Neural cell (in vitro differentiated cells): ENCODE results near the gene AGPAT2. TPM values are rescaled to one million over a fixed set of nuclear protein-coding genes. Genes with fewer than 3 reads are reported as not detected.
A peak's percentile ranks its signal among the peaks of the same experiment; 100 is the strongest.

Experiments used
- H2AFZ ChIP-seq: fragments of 200-600, 300-800 bp; sonication (generic), shearing (Covaris generic); 2 replicates; pipeline ENCODE4 v1.6.0; 2014; ENCODE audit warnings: low read depth, mild to moderate bottlenecking, antibody characterized with exemption, low read length, moderate library complexity
- H3F3A ChIP-seq: fragments of 200-600 bp; shearing (Covaris generic); 2 replicates; pipeline ENCODE4 v1.6.1; 2016; ENCODE audit warnings: mild to moderate bottlenecking, moderate library complexity, mixed read lengths, antibody characterized with exemption, low read length; ENCODE audit not compliant: insufficient read depth, poor library complexity, severe bottlenecking
- H3K27ac ChIP-seq: fragments of 200-600, 300-800 bp; sonication (generic), shearing (Covaris generic); 2 replicates; pipeline ENCODE4 v1.5.1; 2014; ENCODE audit warnings: mild to moderate bottlenecking, low read length, moderate library complexity
- H3K27me3 ChIP-seq: fragments of 300-800, 200-600 bp; sonication (generic), shearing (Covaris generic); 2 replicates; pipeline ENCODE4 v1.6.0; 2014; ENCODE audit warnings: mild to moderate bottlenecking, low read depth, low read length, moderate library complexity; ENCODE audit not compliant: insufficient read depth
- H3K36me3 ChIP-seq: fragments of 300-800, 200-600 bp; sonication (generic), shearing (Covaris generic); 2 replicates; pipeline ENCODE4 v1.5.1; 2014; ENCODE audit warnings: mild to moderate bottlenecking, antibody characterized with exemption, low read length, moderate library complexity; ENCODE audit not compliant: insufficient read depth
- H3K4me2 ChIP-seq: fragments of 300-800, 200-600 bp; sonication (generic), shearing (Covaris generic); 2 replicates; pipeline ENCODE4 v1.6.0; 2014; ENCODE audit warnings: mild to moderate bottlenecking, low read length
- H3K4me3 ChIP-seq: fragments of 300-800, 200-600 bp; sonication (generic), shearing (Covaris generic); 2 replicates; pipeline ENCODE4 v1.5.1; 2014; ENCODE audit warnings: mild to moderate bottlenecking, low read length, moderate library complexity
- H3K79me2 ChIP-seq: fragments of 200-600 bp; shearing (Covaris generic); replicated peaks from 2 replicates; pipeline ENCODE4 v1.6.0; 2014; ENCODE audit warnings: mild to moderate bottlenecking, low read length, moderate library complexity; ENCODE audit not compliant: insufficient read depth
- H3K9ac ChIP-seq: fragments of 300-800, 200-600 bp; sonication (generic), shearing (Covaris generic); 2 replicates; pipeline ENCODE4 v1.6.1; 2016; ENCODE audit warnings: mild to moderate bottlenecking, low read length, mixed read lengths
- H3K9me2 ChIP-seq: fragments of 200-600 bp; shearing (Covaris generic); 2 replicates; pipeline ENCODE4 v1.6.1; 2016; ENCODE audit warnings: mild to moderate bottlenecking, low read length, mixed read lengths; ENCODE audit not compliant: insufficient read depth
- H3K9me3 ChIP-seq: fragments of 200-600, 300-800 bp; sonication (generic), shearing (Covaris generic); 2 replicates; pipeline ENCODE4 v1.6.1; 2016; ENCODE audit warnings: mild to moderate bottlenecking, mixed run types, low read length, moderate library complexity, mixed read lengths
- H4K20me1 ChIP-seq: fragments of 200-600 bp; shearing (Covaris generic); 2 replicates; pipeline ENCODE4 v1.6.1; 2016; ENCODE audit warnings: mild to moderate bottlenecking, mixed run types; ENCODE audit not compliant: insufficient read depth
- CTCF ChIP-seq: fragments of 450-650 bp; IDR thresholded peaks from 2 replicates; pipeline ENCODE4 v1.5.1; 2014; ENCODE audit warnings: antibody characterized with exemption, mild to moderate bottlenecking, moderate library complexity; ENCODE audit not compliant: poor library complexity, severe bottlenecking
- EP300 ChIP-seq: fragments of 450-650 bp; conservative IDR thresholded peaks from 2 replicates; pipeline ENCODE4 v1.6.1; 2014; ENCODE audit warnings: antibody characterized with exemption, mild to moderate bottlenecking, moderate library complexity; ENCODE audit not compliant: poor library complexity, severe bottlenecking
- EZH2 ChIP-seq: fragments of 200-600, 300-800 bp; shearing (Covaris generic), sonication (generic); IDR thresholded peaks from 2 replicates; pipeline ENCODE4 v1.6.1; 2014; ENCODE audit warnings: antibody characterized with exemption, low read length, borderline replicate concordance, mild to moderate bottlenecking; ENCODE audit not compliant: insufficient read depth, poor library complexity, severe bottlenecking
- MXI1 ChIP-seq: fragments of 450-650 bp; conservative IDR thresholded peaks from 2 replicates; pipeline ENCODE4 v1.6.1; 2014; ENCODE audit warnings: antibody characterized with exemption, mild to moderate bottlenecking; ENCODE audit not compliant: poor library complexity, severe bottlenecking
- POLR2AphosphoS5 ChIP-seq: IDR thresholded peaks from 2 replicates; pipeline ENCODE4 v1.6.1; 2012
- RAD21 ChIP-seq: fragments of 450-650 bp; conservative IDR thresholded peaks from 2 replicates; pipeline ENCODE4 v1.6.1; 2014; ENCODE audit warnings: antibody characterized with exemption, mild to moderate bottlenecking, moderate library complexity
- SMC3 ChIP-seq: fragments of 450-650 bp; conservative IDR thresholded peaks from 2 replicates; pipeline ENCODE4 v1.6.1; 2014; ENCODE audit warnings: antibody characterized with exemption, mild to moderate bottlenecking, moderate library complexity; ENCODE audit not compliant: poor library complexity
- polyA plus RNA-seq: library from polyadenylated mRNA; depleted of rRNA; stranded (reverse); fragments of >200 nt; gene quantifications from 2 replicates; pipeline ENCODE4 v1.2.3, GENCODE V29; 2014

AGPAT2 gene
- polyA plus RNA-seq, 1 donor from 2014 or later, result 1.3 TPM

- Histone ChIP-seq H3K4me3 (no peak overlapping the region), H3K79me2 (no peaks in the 10 kb centered on the region), H3K27ac (no peak overlapping the region), H3K36me3 (no peaks in the 10 kb centered on the region), H3K9ac (no peak overlapping the region), H3K9me3 (no peaks in the 10 kb centered on the region), H4K20me1 (no peaks in the 10 kb centered on the region), H3K9me2 (no peaks in the 10 kb centered on the region), H3K4me2 (no peak overlapping the region), H3F3A (no peaks in the 10 kb centered on the region), H3K27me3 (no peaks in the 10 kb centered on the region), H2AFZ (no peak overlapping the region)
- no peak for TF ChIP-seq EZH2
These were observed 7.6 kb upstream of the AGPAT2 start for GRCh38 chr9:136694872-136695247.

- no peaks in the 10 kb centered on the region for H3K9me2 ChIP-seq
- H3K27me3 ChIP-seq, result no peaks in the 10 kb centered on the region
- no peak overlapping the region for H2AFZ ChIP-seq
- no peak overlapping the region for H3K4me2 ChIP-seq
- TF ChIP-seq POLR2AphosphoS5, result no peak
- peak; percentile 18 for TF ChIP-seq CTCF
- TF ChIP-seq EZH2, result no peak
- no peak for TF ChIP-seq RAD21
- TF ChIP-seq EP300, result no peak
- TF ChIP-seq MXI1, result no peak
- TF ChIP-seq SMC3, result no peak
- no peaks in the 10 kb centered on the region for H3F3A ChIP-seq
- no peaks in the 10 kb centered on the region for H3K79me2 ChIP-seq
- no peaks in the 10 kb centered on the region for H3K9me3 ChIP-seq
- H3K36me3 ChIP-seq, result no peaks in the 10 kb centered on the region
- no peaks in the 10 kb centered on the region for H4K20me1 ChIP-seq
- no peak overlapping the region for H3K9ac ChIP-seq
- no peak overlapping the region for H3K4me3 ChIP-seq
- no peak overlapping the region for H3K27ac ChIP-seq
These were observed 7.1 kb upstream of the AGPAT2 start for GRCh38 chr9:136694163-136694871.

- no peaks in the 10 kb centered on the region for H3K27me3 ChIP-seq
- H3K4me3 ChIP-seq, result no peak overlapping the region
- TF ChIP-seq EP300, result no peak
- H4K20me1 ChIP-seq, result no peaks in the 10 kb centered on the region
- no peaks in the 10 kb centered on the region for H3K9me3 ChIP-seq
- no peaks in the 10 kb centered on the region for H3K9me2 ChIP-seq
- no peak overlapping the region for H3K27ac ChIP-seq
- H3K36me3 ChIP-seq, result no peaks in the 10 kb centered on the region
- no peaks in the 10 kb centered on the region for H3K79me2 ChIP-seq
- no peak overlapping the region for H3K4me2 ChIP-seq
- no peak overlapping the region for H3K9ac ChIP-seq
- H2AFZ ChIP-seq, result no peak overlapping the region
- H3F3A ChIP-seq, result no peaks in the 10 kb centered on the region
These were observed 6.4 kb upstream of the AGPAT2 start for GRCh38 chr9:136693490-136694162.
